Measurements from ENCODE around the gene SUSD3.

The SUSD3 gene

DNA sequence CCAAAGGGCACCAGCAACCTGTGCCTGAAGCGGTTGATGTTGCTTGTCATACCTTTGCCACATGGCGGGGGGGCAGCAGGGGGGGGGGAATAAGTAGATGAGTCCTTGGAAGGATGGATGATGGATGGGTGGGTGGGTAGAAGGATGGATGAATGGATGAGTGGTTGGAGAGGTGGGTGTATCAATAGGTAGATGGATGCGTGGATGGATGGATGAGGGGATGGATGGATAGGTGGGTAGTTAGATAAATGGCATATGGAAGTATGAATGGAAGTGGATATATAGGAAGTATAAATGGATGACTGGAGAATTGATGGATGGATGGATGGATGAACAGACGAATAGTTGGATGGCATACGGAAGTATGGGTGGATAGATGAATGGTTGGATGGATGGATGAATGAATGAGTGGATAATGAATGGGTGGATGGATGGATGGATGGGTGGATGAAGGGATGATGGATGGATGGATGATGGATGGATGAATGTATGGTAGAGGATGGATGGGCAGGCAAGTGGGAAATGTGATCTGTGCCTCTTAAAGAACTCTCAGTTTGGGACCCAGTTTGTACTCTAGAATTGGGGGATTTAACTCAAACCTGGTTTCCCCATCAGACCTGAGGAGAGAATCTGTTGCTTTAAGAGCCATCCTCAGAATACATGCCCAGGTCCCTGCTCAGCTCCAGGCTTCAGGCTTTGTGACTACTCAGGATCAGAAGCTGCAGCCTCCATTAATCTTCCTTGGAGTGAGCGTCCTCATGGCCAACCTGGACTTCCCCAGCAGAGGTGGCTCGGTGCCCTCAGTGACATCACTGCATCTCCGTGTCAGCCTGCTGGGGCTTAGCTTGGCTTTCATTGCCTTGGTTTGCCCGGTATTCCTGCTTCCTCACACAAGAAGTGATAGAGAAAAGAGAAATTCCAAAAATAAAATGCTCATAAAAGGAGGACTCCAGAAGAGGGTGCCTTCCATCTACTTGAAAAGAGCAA is 27.6 kb upstream of the SUSD3 start:
- DNase-seq (ENCODE audit: low read depth in 2 of 2): no peak

- no peak for DNase-seq (ENCODE audit: low read depth in 2 of 2)
Observed at GRCh38 chr9:93031629-93032430, 26.7 kb upstream of the SUSD3 start.

DNA sequence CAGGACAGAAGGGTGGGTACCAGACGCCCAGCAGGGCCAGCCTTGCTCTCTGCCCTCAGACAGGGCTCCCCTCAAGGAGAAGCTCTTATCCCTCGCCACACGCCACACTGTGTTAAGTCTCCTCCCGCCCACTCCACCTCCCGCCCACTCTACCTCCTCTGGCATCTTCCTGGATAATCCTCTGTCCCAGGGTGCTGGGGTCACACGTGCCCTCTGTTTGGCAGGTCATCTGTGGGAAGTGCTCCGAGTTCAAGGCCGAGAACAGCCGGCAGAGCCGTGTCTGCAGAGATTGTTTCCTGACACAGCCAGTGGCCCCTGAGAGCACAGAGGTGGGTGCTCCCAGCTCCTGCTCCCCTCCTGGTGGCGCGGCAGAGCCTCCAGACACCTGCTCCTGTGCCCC is 26.0 kb upstream of the SUSD3 start:
- DNase-seq (ENCODE audit: low read depth in 2 of 2): no peak

DNA sequence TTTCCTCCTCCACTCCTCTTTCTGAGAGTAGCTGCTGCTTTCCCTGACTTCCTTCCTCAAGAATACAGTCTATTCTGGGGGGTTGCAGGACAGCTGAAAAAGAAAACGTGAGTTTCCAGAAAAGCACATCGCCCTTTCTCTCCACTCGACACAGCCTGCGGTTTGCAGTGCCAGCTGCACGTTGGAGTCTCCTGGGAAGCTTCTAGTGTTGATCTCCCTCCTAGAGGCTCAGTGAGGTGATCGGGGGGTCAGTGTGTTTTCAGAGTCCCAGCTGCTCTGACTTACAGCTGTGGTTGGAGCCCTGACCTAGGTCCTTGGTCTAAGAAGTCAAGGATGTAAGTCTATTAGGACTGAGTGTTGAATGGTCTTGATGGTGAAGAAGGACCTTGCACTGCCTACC is 25.0 kb upstream of the SUSD3 start:
- DNase-seq (ENCODE audit: low read depth in 2 of 2): no peak

DNA sequence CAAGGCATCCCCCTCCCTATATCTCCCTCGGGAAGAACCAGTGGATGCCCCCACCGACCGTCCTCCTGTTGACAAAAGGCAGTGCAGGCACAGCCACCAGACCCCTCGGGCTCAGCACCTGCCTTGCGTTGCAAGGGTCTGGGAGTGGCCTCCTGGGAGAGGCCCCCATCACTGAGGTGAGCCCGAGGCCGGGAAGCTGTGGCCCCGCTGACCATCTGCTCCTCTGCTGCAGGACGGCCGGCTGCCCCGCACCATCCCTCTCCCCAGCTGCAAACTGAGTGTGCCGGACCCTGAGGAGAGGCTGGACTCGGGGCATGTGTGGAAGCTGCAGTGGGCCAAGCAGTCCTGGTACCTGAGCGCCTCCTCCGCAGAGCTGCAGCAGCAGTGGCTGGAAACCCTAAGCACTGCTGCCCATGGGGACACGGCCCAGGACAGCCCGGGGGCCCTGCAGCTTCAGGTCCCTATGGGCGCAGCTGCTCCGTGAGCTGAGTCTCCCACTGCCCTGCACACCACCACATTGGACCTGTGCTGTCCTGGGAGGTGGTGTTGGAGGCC is 23.3 kb upstream of the SUSD3 start:
- DNase-seq (ENCODE audit: low read depth in 2 of 2): no peak

DNA sequence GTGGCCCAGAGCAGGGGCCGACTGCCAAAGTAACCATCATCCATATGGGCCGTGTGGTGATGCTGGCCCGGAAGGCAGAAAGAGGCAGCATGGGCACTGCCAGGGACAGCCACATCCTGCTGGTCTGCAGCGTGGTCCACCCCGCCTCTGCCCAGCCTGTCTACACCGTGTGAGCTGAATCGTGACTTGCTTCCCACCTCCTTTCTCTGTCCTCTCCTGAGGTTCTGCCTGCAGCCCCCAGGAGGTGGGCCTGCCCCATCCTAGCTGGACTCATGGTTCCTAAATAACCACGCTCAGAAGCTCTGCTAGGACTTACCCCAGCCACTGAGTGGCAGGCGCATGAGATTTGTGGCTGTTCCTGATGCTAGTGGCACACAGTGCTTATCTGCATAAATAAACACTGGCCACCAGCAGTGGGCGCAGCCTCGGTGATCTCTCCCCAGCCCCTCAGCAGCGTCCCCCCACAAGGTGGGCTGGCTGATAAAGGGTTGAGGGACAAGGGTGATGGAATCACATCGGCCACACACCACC is 22.6 kb upstream of the SUSD3 start:
- no peak for DNase-seq (ENCODE audit: low read depth in 2 of 2)

DNA sequence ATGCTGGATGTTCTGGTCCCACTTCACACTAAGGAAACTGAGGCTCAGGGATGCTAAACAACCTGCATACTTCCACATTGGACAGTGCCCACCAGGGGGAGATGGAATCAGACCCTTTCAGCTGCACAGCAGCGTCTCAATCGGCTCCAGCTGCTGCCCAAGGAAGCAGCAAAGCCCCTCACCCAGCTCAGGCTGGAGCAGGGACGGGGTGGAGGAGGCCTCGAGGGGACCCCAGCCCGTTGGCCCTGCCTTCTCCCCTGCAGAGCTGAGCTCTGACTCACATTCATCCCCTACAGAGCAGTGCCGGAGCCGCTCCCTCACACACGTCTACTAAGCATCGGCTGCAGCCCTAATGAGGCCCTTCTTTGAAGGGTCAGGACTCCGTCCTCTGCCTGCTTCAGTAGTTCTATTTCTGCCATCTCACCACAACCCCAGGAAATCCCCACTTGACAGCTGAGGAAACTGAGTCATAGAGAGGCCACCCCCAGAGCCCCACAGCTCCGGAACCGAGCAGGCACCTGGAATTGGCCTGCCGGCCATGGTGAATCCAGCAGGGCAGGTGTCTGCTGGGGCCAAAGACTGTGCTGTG is 21.5 kb upstream of the SUSD3 start:
- no peak for DNase-seq (ENCODE audit: low read depth in 2 of 2)

DNA sequence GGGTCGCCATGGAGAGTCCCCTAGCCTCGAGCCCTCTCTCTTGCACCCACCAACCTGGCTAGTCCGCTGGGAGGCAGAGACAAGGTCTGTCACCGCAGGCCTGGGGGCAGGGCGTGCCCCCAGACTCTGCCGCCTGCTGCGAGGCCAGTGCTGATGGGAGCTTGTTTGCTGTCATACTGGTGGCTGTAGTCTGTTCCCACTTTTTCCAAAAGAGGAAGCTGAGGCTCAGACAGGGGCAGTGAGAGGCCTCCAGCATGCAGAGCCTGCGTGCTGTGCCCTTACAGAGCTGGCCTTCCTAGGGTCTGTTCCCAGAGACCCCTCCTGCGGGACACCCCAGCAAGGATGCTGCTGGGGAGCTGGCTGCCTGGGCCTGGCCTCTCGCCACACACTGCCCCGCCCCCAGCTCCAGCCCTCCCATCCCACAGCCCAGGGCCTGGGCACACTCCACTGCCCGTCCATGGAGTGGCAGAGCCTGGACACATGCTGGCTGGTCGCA is 21.0 kb upstream of the SUSD3 start:
- no peak for DNase-seq (ENCODE audit: low read depth in 2 of 2)

DNA sequence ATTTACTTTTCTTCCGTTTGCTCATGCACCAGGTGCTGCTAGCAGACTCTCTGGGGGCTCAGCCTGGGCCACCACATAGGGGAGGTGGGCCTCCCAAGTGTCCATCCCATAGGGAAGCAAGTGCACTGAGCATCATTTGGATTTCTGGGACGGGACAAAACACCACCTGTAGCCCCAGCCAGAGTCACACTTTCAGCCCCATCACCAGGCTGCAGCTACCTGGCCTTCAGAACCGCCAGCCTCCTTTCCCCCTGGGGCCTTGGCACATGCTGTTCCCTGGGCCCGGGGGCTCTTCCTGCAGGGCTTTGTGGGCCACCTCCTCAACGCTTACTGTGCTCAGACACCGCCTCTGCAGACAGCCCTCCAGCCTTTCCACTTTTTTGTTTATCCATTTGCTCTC is 19.6 kb upstream of the SUSD3 start:
- DNase-seq (ENCODE audit: low read depth in 2 of 2): no peak

- DNase-seq (ENCODE audit: low read depth in 2 of 2): no peak
Observed at GRCh38 chr9:93039456-93039855, 19.0 kb upstream of the SUSD3 start.

DNA sequence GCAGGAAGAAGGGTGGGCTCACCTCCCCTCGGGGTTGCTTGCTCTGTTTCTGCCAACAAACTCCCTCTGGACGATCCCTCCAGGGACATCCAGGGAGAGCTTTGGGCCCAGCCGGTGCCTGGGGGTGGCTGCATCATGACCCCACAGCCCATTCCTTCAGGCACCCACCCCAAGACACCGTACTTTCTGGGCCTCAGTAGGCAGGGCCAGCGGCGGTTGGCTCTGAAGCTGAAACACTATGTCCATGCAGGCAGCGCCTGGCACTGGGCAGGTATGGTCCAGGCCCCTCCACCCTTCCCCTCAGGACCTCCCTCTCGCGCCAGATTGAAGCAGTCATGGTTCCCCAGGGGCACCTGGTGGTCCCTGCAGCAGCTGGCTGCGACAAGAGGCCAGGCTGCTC is 18.5 kb upstream of the SUSD3 start:
- no peak for DNase-seq (ENCODE audit: low read depth in 2 of 2)

GRCh38 chr9:93040409-93040808 is 18.1 kb upstream of the SUSD3 start:
- DNase-seq (ENCODE audit: low read depth in 2 of 2): no peak

DNA sequence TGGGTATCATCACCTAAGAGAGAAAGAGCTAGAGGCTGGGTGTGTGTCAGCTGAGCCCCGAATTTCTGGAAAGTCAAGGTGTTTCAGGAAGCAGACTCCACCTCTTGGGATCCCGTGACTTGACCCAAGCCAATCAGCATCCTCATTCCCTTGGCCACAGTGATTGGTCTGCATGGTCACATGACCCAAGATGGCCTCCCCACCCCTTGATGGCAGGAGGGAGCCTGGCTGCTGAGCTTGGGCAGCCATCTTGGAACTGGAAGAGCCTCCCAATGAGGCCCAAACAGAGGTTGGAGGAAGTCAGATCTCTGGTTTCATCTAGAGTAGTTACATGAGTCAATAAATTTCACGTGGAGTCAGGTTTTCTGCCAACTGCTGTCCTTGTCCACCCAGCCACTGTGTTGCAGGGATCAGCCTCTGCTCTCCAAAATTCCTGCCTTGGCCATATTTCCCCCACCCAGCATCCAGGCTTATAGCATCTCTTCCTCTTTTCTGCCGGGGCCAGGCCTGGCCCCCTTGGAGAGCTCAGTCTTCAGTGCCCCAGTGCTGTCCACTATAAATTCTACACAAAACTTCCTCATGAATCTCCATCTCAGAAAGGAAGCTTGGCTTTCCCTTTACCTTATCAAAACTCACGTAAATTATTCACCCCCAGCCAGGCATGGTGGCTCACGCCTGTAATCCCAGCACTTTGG is 17.2 kb upstream of the SUSD3 start:
- DNase-seq (ENCODE audit: low read depth in 2 of 2): no peak

GRCh38 chr9:93043122-93043521 is 15.4 kb upstream of the SUSD3 start:
- DNase-seq (ENCODE audit: low read depth in 2 of 2): no peak

DNA sequence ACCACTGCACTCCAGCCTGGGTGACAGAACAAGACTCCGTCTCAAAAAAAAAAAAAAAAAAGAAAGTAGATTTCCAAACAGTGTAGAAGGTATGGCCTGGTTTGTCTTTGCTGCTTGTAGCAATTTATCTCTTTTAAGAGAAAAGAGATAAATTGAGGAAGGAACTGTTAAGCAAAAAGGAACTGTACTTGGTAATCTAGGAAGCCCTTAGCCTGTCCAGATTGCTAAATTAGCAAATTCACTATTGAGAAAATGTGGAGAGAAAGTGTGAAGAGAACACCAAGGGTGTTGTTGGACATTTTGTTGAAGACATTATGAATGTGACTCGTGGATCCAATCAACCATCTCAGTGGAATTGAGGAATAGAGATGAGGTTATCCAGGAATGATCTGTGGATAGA is 13.0 kb upstream of the SUSD3 start:
- DNase-seq (ENCODE audit: low read depth in 2 of 2): no peak

DNA sequence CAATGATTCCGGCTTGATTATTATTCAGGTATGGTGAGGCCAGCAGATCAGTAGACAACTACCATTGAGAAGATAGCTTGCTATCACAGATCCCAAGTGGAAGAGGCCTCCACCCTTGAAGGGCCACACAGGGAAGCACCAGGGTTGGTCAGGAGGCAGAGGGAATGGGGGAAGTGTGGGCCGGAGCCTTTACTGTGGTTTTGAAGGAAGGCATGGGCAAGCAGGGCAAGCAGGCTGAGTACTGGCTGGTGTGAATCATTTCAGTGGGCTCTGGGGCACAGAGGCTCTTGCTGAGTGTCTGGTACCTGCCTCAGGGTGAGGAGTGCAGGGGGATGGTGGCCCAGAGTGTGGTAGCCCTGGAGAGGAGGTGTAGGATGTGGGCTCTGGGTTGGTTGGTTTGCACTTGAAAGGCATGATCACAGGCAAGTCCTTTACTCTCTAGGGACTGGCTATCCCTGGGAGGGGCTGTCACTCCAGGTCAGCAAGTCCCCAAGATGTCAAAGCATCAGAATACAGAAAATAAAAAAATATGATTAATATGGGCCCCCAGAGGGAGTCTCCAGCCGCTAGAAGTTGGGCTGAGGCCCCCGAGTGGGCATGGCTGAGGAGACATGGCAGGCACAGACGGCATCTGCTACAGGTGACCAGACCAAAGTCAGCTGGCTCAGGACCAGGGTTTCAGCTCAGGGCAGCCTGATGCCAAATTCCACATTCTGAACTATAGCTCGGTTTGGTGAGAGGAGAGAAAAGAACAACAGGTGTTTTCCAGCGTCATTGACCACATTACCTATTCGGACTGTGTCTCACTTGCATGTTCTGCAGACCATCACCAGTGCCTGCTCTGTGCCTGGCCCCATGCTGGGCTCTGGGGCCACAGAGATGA is 9.7 kb upstream of the SUSD3 start:
- no peak for DNase-seq (ENCODE audit: low read depth in 2 of 2)

DNA sequence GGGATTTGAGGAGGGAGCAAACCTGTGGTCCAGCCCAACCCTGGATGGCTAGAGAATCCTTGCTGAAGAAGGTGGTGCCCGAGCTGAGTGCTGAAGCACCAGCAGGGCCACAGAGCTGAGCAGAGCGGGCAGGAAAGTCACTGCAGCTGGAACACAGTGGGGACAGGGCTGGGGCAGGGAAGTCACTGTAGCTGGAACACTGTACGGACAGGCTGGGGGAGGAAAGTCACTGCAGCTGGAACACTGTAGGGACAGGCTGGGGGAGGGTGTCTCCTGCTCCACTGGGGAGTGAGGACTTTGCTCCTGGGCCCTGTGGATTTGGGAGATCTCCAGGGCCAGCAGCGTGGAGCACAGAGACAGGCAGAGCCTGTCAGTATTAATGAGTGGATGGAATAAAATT is 9.0 kb upstream of the SUSD3 start:
- DNase-seq (ENCODE audit: low read depth in 2 of 2): no peak

DNA sequence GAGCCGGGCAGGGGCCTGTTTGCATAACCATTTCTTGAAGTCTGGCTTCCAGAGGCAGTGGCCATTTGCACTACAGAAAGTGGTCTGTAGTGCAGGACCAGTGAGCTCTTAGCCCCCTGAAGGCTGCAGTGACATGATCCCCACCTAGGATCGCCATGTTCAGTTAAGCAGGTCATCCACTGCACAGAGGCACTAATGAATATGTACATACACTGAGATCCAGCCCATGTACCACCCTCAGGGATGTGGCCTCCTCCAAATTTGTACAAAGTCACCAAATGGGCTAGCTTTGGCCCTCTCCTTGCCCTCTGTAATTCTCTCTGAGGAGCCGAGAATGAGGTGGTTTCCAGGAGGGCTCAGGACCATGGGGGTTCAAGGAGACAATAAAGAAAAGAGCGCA is 8.3 kb upstream of the SUSD3 start:
- DNase-seq (ENCODE audit: low read depth in 2 of 2): no peak

DNA sequence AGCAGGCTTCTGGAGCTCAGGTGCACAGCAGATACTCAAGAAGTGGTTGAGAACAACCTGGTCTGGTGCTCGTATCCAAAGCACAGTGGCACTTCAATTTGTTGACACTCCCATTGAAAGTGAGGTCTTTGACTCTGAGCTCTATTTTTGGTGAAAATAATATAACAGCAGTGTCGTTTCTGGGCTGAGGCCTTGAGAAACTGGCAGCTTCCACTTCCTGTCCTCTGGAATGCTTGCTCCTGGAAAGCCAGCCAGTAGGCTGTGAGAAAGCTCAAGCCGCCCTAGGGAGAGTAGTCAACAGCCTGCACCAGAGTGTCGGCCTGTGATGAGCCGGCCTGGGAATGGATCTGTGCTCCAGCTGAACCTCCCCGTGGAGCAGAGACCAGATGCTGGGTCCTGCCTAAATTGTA is 6.8 kb upstream of the SUSD3 start:
- DNase-seq (ENCODE audit: low read depth in 2 of 2): no peak

All from activated CD4-positive, alpha-beta T cell treated with anti-CD3 and anti-CD28 coated beads for 24 hours (primary cell).